ENCODE measurements around the gene HBS1L.

Gene HBS1L

GRCh38 chr6:134990262-134990661, 64.4 kb downstream of the HBS1L start:
- Histone ChIP-seq H3K36me3 (ENCODE audit: low read length) (peaks cover 21% of the 10 kb centered on the region; the same call in 1 of the 2 replicates), H3K27me3 (ENCODE audit: low read length) (no peaks in the 10 kb centered on the region), H3K27ac (ENCODE audit: low read depth, low read length) (no peak overlapping the region), H4K20me1 (ENCODE audit: low read depth, low read length) (no peaks in the 10 kb centered on the region), H3K79me2 (ENCODE audit: insufficient read depth, low read length) (no peaks in the 10 kb centered on the region), H3K9me3 (ENCODE audit: insufficient read depth, low read length) (no peaks in the 10 kb centered on the region), H3K4me2 (ENCODE audit: low read depth, low read length, poor library complexity, severe bottlenecking) (no peak overlapping the region), H3K9me2 (replicated peaks; ENCODE audit: insufficient read depth, low read length) (no peaks in the 10 kb centered on the region), H3K4me3 (ENCODE audit: insufficient read depth, low read length, poor library complexity, severe bottlenecking) (no peak overlapping the region), H2AFZ (ENCODE audit: low read depth, low read length, severe bottlenecking) (no peak overlapping the region), H3F3A (ENCODE audit: insufficient read depth) (no peaks in the 10 kb centered on the region; the same call in 1 of the 2 replicates), H3K9ac (ENCODE audit: low read length) (no peak overlapping the region)
- TF ChIP-seq CTCF (IDR thresholded peaks at IDR 0.05; ENCODE audit: insufficient read depth, low read length, poor library complexity, severe bottlenecking), result no peak
- TF ChIP-seq EZH2phosphoT487 (conservative IDR thresholded peaks at IDR 0.05; ENCODE audit: low read length), result no peak

- H3K36me3 ChIP-seq (ENCODE audit: low read length), result peaks cover 25% of the 10 kb centered on the region; the same call in 1 of the 2 replicates
- H3K9me3 ChIP-seq (ENCODE audit: insufficient read depth, low read length), result no peaks in the 10 kb centered on the region
- TF ChIP-seq EZH2phosphoT487 (conservative IDR thresholded peaks at IDR 0.05; ENCODE audit: low read length) (no peak), CTCF (IDR thresholded peaks at IDR 0.05; ENCODE audit: insufficient read depth, low read length, poor library complexity, severe bottlenecking) (no peak)
Observed at GRCh38 chr6:134984821-134985220, 69.8 kb downstream of the HBS1L start.

DNA sequence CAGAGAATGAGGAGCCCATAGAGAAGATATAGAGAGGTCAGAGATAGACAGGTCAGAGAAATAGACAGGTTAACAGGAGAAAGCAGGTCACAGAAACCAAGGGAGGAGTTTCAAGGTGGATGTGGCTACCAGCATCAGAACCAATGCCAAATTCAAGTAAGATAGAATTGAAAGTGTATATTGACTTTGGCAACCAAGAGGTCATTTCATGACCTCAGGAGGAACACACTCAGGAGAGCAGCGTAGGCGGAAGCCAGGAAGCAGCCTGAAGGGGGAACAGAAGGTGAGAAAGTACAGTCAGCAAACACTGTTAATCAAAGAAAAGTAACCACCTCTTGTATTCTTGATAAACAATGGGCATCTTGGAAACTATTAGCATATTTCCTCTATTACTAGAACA, 70.8 kb downstream of the HBS1L start:
- no peak overlapping the region for H3K9ac ChIP-seq (ENCODE audit: low read length)

More at GRCh38 chr6:134984821-134985220, 69.8 kb downstream of the HBS1L start:
- no peaks in the 10 kb centered on the region for H3K9me2 ChIP-seq (replicated peaks; ENCODE audit: insufficient read depth, low read length)
- H3K4me3 ChIP-seq (ENCODE audit: insufficient read depth, low read length, poor library complexity, severe bottlenecking), result no peak overlapping the region
- no peaks in the 10 kb centered on the region; the same call in 1 of the 2 replicates for H3F3A ChIP-seq (ENCODE audit: insufficient read depth)
- H3K79me2 ChIP-seq (ENCODE audit: insufficient read depth, low read length), result no peaks in the 10 kb centered on the region
- H2AFZ ChIP-seq (ENCODE audit: low read depth, low read length, severe bottlenecking), result no peak overlapping the region
- no peak overlapping the region for H3K27ac ChIP-seq (ENCODE audit: low read depth, low read length)
- no peaks in the 10 kb centered on the region for H4K20me1 ChIP-seq (ENCODE audit: low read depth, low read length)
- H3K9ac ChIP-seq (ENCODE audit: low read length), result no peak overlapping the region
- no peaks in the 10 kb centered on the region for H3K27me3 ChIP-seq (ENCODE audit: low read length)
- no peak overlapping the region for H3K4me2 ChIP-seq (ENCODE audit: low read depth, low read length, poor library complexity, severe bottlenecking)

More for the DNA sequence above, 70.8 kb downstream of the HBS1L start:
- no peak overlapping the region for H3K27ac ChIP-seq (ENCODE audit: low read depth, low read length)
- no peak overlapping the region for H3K4me3 ChIP-seq (ENCODE audit: insufficient read depth, low read length, poor library complexity, severe bottlenecking)
- no peaks in the 10 kb centered on the region for H3K79me2 ChIP-seq (ENCODE audit: insufficient read depth, low read length)
- H3K4me2 ChIP-seq (ENCODE audit: low read depth, low read length, poor library complexity, severe bottlenecking), result no peak overlapping the region
- H3F3A ChIP-seq (ENCODE audit: insufficient read depth), result no peaks in the 10 kb centered on the region; the same call in 1 of the 2 replicates
- H3K9me3 ChIP-seq (ENCODE audit: insufficient read depth, low read length), result no peaks in the 10 kb centered on the region
- H3K9me2 ChIP-seq (replicated peaks; ENCODE audit: insufficient read depth, low read length), result no peaks in the 10 kb centered on the region
- TF ChIP-seq CTCF (IDR thresholded peaks at IDR 0.05; ENCODE audit: insufficient read depth, low read length, poor library complexity, severe bottlenecking) (no peak), EZH2phosphoT487 (conservative IDR thresholded peaks at IDR 0.05; ENCODE audit: low read length) (no peak)
- no peak overlapping the region for H2AFZ ChIP-seq (ENCODE audit: low read depth, low read length, severe bottlenecking)
- H3K36me3 ChIP-seq (ENCODE audit: low read length), result peaks cover 32% of the 10 kb centered on the region; the same call in 1 of the 2 replicates
- no peaks in the 10 kb centered on the region for H3K27me3 ChIP-seq (ENCODE audit: low read length)
- no peaks in the 10 kb centered on the region for H4K20me1 ChIP-seq (ENCODE audit: low read depth, low read length)

Data from SU-DHL-6 (cell line).